Measurements from ENCODE around the gene PLXNA3.
A peak's percentile ranks its signal among the peaks of the same experiment; 100 is the strongest.

PLXNA3 gene

DNA sequence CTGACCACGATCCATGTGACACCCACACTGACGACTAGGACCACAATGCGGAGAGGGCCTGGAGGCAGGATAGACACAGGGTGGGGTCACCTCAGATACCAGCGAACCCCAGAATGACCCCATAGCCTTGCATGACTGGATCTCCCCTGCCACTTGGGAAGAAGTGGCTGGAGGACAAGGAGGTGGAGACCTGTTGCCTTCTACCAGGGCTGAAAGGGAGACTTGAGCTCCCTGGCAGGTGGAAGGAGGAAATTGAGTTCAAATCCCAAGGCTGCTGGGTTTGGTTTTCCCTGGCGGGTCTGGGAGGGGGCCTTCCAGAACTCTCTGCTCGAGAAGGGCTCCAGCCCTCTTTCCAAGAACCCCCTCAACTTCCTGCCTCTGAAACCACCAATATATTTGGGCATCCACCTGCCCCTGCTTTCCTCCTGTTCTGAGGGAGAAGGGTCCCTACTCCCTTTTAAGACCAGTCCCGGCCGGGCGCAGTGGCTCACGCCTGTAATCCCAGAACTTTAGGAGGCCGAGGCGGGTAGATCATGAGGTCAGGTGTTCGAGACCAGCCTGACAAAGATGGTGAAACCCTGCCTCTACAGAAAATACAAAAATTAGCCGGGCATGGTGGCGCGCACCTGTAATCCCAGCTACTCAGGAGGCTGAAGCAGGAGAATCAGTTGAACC is 54.9 kb downstream of the PLXNA3 start:
- in situ Hi-C loops (cut with HindIII; ENCODE audit: low pct_ligation_motif_present, low pct_unique_long_range_greater_than_20kb, low sequenced_read_pairs) = no loop called here
- no peak for DNase-seq

DNA sequence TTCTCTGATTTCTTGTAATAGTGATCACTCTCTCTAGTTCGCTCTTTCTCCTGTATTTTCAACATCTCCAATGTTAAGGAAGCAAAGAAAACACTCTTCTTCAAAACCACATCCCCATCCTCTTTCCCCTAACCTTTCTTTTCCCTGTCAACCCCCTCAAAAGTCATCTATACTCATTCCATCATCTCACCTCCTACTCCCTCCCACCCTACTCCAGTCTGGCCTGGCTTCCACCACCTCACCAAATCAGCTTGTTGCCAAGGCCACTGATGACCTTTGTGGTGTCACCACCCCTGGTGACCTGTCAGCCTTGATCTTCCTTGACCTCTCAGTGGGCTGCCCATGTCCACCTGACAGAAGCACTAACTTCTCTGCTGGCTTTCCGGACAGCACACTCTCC is 55.6 kb downstream of the PLXNA3 start:
- in situ Hi-C loops (cut with HindIII; ENCODE audit: low pct_ligation_motif_present, low pct_unique_long_range_greater_than_20kb, low sequenced_read_pairs) = no loop called here
- no peak for DNase-seq

DNA sequence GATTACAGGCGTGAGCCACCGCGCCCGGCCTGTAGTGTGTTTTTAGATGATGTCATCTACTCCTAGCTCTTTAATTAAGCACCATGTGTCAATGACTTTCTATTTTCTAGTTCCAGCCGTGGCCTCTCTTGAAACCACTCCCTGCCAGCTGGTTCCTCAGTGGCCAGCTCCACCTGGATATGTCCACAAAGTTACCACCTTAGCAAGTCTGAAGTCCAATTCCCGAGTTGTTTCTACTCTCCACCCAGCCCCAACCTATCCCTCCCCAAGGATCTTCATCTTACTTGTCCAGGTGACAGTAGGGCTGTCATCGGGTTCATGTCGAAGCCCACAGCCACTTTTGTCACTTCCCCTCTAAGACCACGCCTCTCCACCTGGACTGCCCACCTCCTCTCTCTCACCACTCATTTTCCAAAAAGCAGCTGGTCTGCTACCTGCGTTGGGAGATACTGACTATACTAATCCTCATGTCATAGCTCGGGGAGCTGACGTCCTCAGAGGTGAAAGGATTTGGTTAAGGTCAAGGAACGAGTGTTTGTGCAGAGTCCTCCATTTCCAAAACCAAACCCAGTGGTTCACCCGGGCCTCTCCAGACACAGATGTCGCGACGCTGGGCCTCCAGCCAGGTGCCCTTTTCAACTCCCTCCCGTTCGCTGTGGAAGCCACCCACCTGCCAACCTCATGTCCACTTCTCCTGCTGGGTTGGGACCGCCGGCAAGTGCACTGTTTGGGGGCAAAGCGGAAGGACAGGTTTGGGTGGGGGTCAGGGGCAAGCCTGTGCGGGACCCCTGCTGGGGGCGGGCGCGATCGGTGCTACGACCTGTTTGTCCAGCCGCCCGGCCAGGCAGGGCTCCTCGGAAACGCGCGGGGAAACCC is 57.2 kb downstream of the PLXNA3 start:
- no peak for DNase-seq
- in situ Hi-C loops (cut with HindIII; ENCODE audit: low pct_ligation_motif_present, low pct_unique_long_range_greater_than_20kb, low sequenced_read_pairs) = no loop called here

DNA sequence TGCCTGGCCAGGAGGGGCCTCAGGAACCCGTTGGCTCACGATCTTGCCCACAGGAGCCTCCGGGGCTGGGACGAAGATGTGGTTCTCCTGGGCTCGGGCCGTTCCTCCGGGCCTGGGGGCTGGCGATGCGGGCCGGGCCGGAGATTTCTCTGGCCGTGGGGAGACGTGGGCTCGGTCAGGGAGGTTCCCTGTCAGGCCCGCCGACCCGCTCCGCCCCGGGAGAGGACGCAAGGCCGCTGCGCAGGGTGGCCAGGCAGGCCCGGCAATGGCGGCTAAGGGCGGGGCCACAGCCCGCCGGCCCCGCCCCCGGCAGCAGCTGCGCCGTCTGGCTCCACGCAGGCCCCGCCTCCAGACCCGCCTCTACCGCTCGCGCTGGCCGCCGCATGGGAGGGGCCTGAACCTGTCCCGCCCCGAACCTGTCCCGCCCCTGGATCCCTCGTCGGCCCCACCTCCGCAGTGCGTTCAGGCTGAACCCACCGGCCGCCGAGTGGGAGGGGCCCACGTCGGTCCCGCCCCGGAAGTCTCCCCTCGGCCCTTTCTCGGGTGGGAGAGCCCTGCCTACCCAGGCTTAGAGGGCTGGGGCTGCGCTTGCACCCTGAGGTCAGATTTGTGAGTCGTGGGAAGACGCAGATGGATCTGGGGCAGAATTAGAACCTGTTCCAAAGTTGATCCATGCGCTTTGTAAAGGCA is 58.0 kb downstream of the PLXNA3 start, which contains the start of gene FAM3A:
Gene FAM3A (minus strand): TSS at position 267 of the 690 bp plus-strand sequence. CDS start 460 bp downstream, outside the sequence.
- in situ Hi-C loops (cut with HindIII; ENCODE audit: low pct_ligation_motif_present, low pct_unique_long_range_greater_than_20kb, low sequenced_read_pairs) = no loop called here
- DNase-seq = peak; percentile 73

DNA sequence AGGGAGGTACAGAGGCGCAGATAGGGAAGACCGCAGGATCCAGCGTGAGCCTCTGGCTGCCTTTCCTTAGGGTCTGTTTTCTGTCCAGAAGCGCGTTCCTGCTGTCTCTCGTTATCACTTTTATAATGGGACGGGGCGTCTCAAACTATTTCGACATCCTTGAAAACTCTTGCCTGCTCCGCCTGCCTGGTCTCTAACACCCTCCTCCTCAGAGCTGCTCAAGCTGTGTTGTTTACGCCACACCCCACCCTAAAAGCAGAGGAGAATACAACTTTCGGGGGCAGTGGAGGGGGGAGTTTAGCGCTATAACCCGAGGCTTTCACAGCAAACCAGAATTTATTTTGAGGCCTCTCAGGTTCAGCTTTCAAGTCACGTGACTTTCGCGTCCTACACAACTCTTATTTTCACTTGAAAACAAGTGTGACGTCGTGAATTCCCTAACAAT is 58.6 kb downstream of the PLXNA3 start:
- in situ Hi-C loops (cut with HindIII; ENCODE audit: low pct_ligation_motif_present, low pct_unique_long_range_greater_than_20kb, low sequenced_read_pairs) = no loop called here
- DNase-seq = no peak

DNA sequence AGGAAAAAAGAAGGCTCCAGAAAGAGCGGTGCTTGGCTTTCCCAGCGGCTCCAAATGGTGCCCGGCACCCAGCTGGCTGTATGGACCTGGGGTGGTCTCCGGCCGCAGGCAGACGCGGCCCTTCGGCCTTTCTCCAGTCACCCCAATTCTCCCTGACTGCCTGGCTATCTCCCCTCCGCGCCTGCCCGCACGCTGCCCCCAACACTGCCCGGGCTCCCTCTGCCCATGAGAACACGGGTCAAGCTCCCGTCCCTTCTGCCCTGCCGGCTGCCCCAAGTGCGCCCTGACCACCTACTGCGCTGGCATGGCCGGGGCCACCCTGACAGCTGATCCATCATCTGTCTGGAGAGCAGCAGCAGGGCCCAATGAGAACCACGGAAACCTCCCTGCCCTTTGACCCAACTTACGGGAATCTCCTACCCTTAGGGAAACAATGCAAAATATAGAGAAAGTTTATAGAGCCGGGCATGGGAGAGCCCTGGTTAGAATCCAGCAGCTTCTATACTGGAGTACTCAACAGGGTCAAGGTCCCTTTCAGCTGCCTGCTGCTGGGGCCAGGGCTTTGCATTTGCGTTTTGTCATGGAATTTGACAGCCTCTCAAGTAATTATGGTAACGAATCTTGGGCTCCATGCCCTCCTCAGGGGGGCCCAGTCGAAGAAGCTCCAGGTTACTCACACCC is 59.2 kb downstream of the PLXNA3 start:
- in situ Hi-C loops (cut with HindIII; ENCODE audit: low pct_ligation_motif_present, low pct_unique_long_range_greater_than_20kb, low sequenced_read_pairs) = no loop called here
- no peak for DNase-seq

DNA sequence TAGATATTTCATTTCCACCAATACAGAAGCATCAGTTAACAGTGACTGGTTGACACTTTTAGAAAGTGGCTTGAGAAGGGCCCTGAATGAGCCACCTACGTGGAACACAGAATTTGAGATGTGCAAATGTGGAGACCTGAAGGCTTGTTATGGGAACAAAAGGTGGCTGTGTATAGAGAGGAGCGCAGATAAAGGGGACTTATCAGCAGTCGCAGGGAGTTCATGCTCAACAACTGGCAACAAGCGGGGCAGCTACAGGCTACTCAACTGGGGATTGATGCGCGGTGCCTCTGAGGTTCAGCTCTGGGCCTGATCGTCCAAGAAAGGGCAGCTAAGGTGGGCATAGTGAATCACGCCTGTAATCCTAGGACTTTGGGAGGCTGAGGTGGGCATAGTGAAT is 61.3 kb downstream of the PLXNA3 start:
- in situ Hi-C loops (cut with HindIII; ENCODE audit: low pct_ligation_motif_present, low pct_unique_long_range_greater_than_20kb, low sequenced_read_pairs) = no loop called here
- DNase-seq = no peak

DNA sequence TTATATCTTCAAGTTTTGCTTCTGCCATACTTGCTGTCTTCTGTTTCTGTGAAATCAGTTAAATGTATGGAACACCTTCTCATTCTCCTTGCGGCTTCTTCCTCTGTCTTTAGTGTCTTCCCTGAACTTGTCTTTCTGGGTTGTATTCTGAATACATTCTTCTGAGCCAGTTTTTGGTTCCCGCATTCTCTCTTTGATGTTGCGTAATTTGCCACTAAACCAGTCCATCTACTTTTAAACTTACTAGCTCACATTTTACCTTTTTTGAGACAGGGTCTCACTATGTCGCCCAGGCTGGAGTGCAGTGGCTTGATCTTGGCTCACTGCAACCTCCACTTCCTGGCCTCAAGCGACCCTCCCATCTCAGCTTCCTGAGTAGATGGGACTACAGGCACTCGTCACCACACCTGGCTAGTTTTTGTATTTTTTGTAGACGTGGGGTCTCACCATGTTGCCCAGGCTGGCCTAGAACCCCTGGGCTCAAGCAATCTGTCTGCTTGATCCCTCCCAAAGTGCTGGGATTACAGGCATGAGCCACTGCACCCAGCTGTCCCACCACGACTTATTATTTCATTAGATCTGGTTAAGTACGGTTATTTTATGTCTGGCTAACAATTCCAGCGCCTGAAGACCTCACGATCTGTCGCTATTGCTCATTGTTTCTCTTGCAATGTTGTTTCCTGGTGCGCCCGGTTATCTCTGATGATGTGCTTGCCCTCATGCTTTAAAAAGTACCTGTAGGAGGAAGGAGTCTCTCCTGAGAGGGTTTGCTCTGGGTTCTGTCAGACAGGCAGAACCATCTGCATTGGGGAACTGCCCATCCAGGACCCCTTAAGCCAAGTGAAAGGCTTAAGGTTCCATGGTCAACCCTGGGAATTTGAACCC is 67.8 kb downstream of the PLXNA3 start:
- in situ Hi-C loops (cut with HindIII; ENCODE audit: low pct_ligation_motif_present, low pct_unique_long_range_greater_than_20kb, low sequenced_read_pairs) = no loop called here
- no peak for DNase-seq

DNA sequence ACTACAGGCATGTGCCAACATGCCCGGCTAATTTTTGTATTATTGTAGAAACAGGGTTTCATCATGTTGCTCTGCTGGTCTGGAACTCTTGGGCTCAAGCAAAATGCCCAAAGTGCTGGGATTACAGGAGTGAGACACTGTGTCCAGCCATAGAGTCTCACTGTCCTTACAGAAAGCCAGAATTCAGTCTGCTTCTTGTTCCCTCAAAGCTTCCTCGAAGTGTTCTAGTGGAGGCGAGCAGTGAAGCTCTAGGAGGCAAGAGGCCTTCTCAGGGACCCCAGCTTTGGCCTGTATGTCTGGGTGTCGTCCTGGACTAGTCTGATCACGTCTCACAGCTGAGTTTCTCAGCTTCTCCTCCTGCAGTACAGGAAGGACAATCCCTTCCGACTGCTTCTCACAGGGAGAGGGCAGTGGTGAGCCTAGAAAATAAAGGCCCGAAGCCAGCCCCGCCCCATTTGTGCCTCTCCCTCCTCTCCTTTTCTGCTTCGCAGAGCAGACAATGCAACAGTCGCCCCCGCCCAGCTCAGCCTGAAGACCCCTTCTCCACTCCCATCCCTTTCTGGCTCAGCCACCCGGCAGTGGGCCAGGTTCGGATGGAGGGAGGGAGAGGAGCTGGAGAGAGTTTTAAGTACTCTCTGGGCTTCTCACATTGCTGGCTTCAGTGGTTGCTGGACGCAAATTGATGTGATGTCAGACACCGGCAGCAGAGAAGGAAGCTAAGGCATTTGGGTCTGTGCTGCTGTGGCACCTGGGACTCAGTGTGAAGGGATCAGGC is 69.0 kb downstream of the PLXNA3 start:
- in situ Hi-C loops (cut with HindIII; ENCODE audit: low pct_ligation_motif_present, low pct_unique_long_range_greater_than_20kb, low sequenced_read_pairs) = no loop called here
- peak; percentile 66 for DNase-seq

All from ACHN (cell line).